Measurements from ENCODE around the gene ADGRB3.

ADGRB3 gene

DNA sequence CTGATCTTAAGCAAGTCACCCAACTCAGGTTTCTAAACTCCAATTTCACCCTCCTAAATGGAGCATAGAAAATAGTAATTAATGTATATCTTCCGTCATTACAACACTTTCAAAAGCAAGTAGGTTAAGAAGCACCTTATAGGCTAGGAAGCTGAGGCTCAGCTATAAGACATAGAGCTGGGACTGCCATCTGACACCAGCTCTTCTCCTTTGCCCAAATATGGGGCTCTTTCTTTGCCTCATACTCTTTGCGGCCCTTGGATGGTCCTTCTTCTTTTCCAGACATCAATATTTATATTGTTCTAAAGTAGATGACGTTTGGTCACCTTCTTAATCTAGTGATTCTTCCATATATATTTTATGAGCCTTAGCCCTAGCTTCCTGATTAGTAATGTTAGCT is 748.5 kb downstream of the ADGRB3 start:
- TF ChIP-seq, protein P1, sequence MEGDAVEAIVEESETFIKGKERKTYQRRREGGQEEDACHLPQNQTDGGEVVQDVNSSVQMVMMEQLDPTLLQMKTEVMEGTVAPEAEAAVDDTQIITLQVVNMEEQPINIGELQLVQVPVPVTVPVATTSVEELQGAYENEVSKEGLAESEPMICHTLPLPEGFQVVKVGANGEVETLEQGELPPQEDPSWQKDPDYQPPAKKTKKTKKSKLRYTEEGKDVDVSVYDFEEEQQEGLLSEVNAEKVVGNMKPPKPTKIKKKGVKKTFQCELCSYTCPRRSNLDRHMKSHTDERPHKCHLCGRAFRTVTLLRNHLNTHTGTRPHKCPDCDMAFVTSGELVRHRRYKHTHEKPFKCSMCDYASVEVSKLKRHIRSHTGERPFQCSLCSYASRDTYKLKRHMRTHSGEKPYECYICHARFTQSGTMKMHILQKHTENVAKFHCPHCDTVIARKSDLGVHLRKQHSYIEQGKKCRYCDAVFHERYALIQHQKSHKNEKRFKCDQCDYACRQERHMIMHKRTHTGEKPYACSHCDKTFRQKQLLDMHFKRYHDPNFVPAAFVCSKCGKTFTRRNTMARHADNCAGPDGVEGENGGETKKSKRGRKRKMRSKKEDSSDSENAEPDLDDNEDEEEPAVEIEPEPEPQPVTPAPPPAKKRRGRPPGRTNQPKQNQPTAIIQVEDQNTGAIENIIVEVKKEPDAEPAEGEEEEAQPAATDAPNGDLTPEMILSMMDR (IDR thresholded peaks at IDR 0.05; ENCODE audit: low read depth, low read length): no peak
- DNase-seq (ENCODE audit: low read depth in 2 of 2): no peak
- no peak overlapping the region for H3K4me3 ChIP-seq (replicated peaks in 1 of 2; ENCODE audit: low read depth in 2 of 2, low read length in 2 of 2)

DNA sequence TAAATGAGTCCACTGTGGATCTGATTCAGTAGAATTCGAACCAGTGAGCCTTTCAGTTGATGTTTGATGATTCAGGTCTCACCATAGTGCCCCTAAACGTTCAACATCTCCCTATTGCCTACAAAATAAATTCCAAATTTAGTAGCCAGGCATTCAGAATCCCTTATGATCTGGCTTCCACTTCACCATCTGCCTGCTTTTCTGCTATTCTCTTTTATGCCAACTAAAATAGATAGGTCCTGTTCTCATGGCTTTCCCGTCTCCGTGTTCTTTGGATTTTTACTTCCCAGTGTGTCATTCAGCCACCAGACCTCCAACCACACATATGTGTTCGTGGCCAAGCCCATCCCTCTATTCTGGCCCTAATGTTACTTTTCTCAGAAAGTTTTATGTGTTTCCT is 751.3 kb downstream of the ADGRB3 start:
- DNase-seq (ENCODE audit: low read depth in 2 of 2): no peak
- H3K4me3 ChIP-seq (replicated peaks in 1 of 2; ENCODE audit: low read depth in 2 of 2, low read length in 2 of 2): no peak overlapping the region
- TF ChIP-seq, protein P1 (IDR thresholded peaks at IDR 0.05; ENCODE audit: low read depth, low read length): no peak

DNA sequence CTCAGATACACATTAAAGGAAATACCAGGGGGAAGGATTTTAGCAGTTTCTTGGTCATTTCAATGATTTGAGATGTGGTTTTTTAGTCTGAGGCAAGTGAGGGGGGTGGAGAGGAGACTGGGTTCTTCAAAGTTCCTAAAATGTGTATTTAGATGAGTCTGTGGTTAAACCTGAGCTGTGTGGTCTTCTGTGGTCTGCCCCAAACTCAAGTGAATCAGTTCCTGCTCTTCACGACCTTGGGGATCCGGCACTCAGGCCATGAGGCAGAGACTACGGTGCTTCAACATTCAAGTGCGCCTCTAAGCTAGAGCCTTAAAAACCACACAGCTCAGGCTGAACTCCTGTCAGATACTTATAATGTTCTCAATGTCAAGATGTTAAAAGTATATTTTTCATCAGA is 755.0 kb downstream of the ADGRB3 start:
- DNase-seq (ENCODE audit: low read depth in 2 of 2): no peak

DNA sequence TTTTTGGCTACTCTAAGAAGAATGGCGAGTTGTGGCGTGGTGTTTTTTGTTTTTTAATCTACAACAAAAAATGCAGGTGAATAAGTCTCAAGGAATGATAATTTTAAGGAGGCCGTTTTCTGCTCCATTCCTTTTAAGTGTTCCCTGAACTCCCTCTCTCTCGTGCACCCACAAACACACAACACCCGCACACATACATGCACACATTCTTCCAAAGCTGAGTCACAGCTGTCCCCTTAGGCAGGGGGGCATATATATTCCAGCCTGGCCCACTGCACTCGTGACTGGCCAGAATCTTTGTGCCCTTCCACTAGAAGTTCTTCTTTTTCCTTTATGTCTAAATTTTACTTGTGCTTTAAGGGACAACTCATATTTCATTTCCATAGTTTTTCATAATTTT is 756.0 kb downstream of the ADGRB3 start:
- DNase-seq (ENCODE audit: low read depth in 2 of 2): no peak
- TF ChIP-seq, protein P1 (IDR thresholded peaks at IDR 0.05; ENCODE audit: low read depth, low read length): no peak
- H3K4me3 ChIP-seq (replicated peaks in 1 of 2; ENCODE audit: low read depth in 2 of 2, low read length in 2 of 2): no peak overlapping the region

More for the DNA sequence above, 755.0 kb downstream of the ADGRB3 start:
- no peak overlapping the region for H3K4me3 ChIP-seq (replicated peaks in 1 of 2; ENCODE audit: low read depth in 2 of 2, low read length in 2 of 2)
- TF ChIP-seq, protein P1 (IDR thresholded peaks at IDR 0.05; ENCODE audit: low read depth, low read length): no peak

DNA sequence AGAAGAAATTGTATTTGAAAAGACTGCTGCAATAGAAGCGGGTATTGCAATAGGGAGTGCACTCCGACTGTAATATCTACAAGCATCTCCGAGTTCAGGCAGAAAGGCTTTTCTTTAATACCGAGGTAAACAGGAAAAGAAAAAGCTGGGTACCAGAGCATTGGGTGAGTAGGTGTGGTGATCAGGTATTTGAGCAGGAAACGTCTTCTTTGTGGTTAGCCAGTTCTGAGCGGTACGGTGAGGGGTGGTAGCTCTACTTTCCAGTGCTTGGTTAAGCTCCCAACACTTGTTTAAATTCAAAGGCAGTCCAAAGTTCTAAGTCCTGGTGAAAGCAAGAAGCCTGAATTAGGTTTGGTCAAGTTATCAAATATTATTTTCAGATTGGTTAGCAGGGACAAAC is 757.7 kb downstream of the ADGRB3 start:
- no peak for DNase-seq (ENCODE audit: low read depth in 2 of 2)
- TF ChIP-seq, protein P1 (IDR thresholded peaks at IDR 0.05; ENCODE audit: low read depth, low read length): no peak
- H3K4me3 ChIP-seq (replicated peaks in 1 of 2; ENCODE audit: low read depth in 2 of 2, low read length in 2 of 2): no peak overlapping the region

DNA sequence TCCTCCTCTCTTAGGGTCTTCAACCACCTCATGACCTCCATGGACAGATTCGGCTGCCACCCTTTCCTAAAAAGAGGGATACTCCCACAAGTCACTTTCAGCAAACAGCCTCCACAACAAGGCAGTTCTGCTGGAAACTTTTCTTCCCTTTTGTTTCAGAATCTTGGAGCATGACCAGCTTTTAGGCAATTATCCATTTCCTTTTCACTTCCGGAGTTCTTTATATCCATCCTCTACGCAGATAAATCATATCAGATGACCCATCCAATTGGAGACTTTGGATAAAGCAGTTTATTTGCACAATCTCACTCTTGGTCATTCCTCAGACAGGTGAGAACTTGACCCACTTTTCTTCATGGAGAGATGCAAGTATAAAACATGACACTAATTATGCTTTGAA is 763.2 kb downstream of the ADGRB3 start:
- TF ChIP-seq, protein P1 (IDR thresholded peaks at IDR 0.05; ENCODE audit: low read depth, low read length): no peak
- no peak overlapping the region for H3K4me3 ChIP-seq (replicated peaks in 1 of 2; ENCODE audit: low read depth in 2 of 2, low read length in 2 of 2)
- DNase-seq (ENCODE audit: low read depth in 2 of 2): no peak

DNA sequence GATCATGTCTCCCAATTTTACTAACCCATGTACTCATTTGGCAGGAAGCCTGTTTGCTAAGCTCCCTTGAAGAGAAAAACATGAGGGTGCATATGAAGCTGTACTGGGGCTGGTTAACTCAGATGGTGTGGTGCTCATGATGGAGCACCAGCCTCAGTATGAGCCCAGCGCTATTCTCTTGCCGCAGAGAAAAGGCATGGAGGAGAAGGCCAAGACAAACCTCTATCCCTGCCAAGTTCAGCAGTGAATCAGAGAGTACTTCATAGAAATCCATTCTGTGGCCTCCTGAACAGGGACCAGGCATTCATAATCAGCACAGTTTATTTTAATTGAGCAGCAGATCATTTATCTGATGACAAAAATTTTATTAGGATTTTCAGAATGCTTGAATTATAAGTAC is 763.6 kb downstream of the ADGRB3 start:
- DNase-seq (ENCODE audit: low read depth in 2 of 2): no peak
- H3K4me3 ChIP-seq (replicated peaks in 1 of 2; ENCODE audit: low read depth in 2 of 2, low read length in 2 of 2): no peak overlapping the region
- TF ChIP-seq, protein P1 (IDR thresholded peaks at IDR 0.05; ENCODE audit: low read depth, low read length): no peak
